ENCODE data around the gene MMP13.

DNA sequence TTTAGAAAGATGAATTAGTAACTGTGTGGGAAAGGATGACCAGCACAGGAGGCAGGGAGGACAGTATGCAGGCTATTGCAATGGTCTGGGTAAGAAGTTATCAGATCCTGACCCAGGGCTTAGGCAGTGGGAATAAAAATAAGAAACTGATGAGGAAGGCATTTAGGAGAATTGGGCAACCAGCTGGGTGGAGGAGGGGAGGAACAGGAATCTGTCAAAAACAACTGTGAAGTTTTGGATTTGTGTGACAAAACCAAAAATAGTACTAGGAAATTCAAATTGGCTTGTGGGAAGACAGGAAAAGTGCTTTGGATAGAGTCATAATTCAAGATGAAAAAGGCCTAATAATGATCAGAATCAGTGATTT, 27.9 kb downstream of the MMP13 start:
- TF ChIP-seq GATA2 (IDR thresholded peaks at IDR 0.05; ENCODE audit: low read depth, low read length) (no peak), GATA3 (IDR thresholded peaks at IDR 0.05; ENCODE audit: low read depth, low read length) (no peak)

Measured in SH-SY5Y (cell line).